Measurements from ENCODE around the gene MGRN1. TPM values are rescaled to one million over a fixed set of nuclear protein-coding genes. Genes with fewer than 3 reads are reported as not detected.

MGRN1 gene
- total and polyA plus RNA-seq, 2 donors (not counting 3 experiments of a cell fraction or from before 2014, with no cell fraction given) = 15.6 to 73.0 TPM

- Histone ChIP-seq H2AFZ (ENCODE audit: low read depth, low read length) (no peak overlapping the region), H3K27ac (ENCODE audit: insufficient read depth, low read depth, low read length) (no peak overlapping the region), H3K9ac (replicated peaks; ENCODE audit: extremely low read depth, insufficient read depth, low read length) (no peak overlapping the region), H3K9me1 (replicated peaks; ENCODE audit: control insufficient read depth, extremely low read depth, insufficient read depth, low read length) (no peaks in the 10 kb centered on the region), H3K79me2 (ENCODE audit: control insufficient read depth, insufficient read depth, low read length) (no peaks in the 10 kb centered on the region), H3K4me1 (ENCODE audit: control insufficient read depth, extremely low read depth, insufficient read depth, low read length) (no peaks in the 10 kb centered on the region), H4K20me1 (replicated peaks; ENCODE audit: control insufficient read depth, extremely low read depth, insufficient read depth, low read length) (no peaks in the 10 kb centered on the region), H3K36me3 (ENCODE audit: control insufficient read depth in 2 of 2, extremely low read depth in 1 of 2, insufficient read depth in 2 of 2, low read length in 2 of 2) (peaks cover 4 to 30% of the 10 kb centered on the region in 2 experiments), H3K4me3 (replicated peaks in 1 of 3; ENCODE audit: insufficient read depth in 1 of 3, low read depth in 1 of 3, low read length in 3 of 3) (no peak overlapping the region), H3K9me3 (replicated peaks; ENCODE audit: control insufficient read depth, insufficient read depth, low read length) (no peaks in the 10 kb centered on the region), H3K4me2 (ENCODE audit: insufficient read depth, low read length) (no peak overlapping the region), H3K27me3 (ENCODE audit: control insufficient read depth in 2 of 2, insufficient read depth in 2 of 2, low read length in 2 of 2) (no peaks in the 10 kb centered on the region)
- BruUV-seq (replicated peaks) = no TSS peak
- DNase-seq (ENCODE audit: low read depth, low spot score) = no peak
- dilution Hi-C loops (cut with MboI; ENCODE audit: extremely low pct_ligation_motif_present, low sequenced_read_pairs) (no loop called here), intact Hi-C loops (cut with micrococcal nuclease) (no loop called here)
- ChIA-PET CTCF (interaction anchor here (1.6 kb wide), 1 partner anchor 9 kb away, joined by 5 read pairs; no protein-coding TSS in a partner anchor), POLR2A (no interaction called here)
- TF ChIP-seq EZH2 (IDR thresholded peaks at IDR 0.05; ENCODE audit: borderline replicate concordance, low read depth, low read length, severe bottlenecking) (no peak), FOS (IDR thresholded peaks at IDR 0.05; ENCODE audit: borderline replicate concordance, insufficient read depth, low read length) (no peak)
- TF ChIP-seq, protein P1, sequence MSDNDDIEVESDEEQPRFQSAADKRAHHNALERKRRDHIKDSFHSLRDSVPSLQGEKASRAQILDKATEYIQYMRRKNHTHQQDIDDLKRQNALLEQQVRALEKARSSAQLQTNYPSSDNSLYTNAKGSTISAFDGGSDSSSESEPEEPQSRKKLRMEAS (IDR thresholded peaks at IDR 0.05; ENCODE audit: insufficient read depth, insufficient read length) = no peak
- no peak for FAIRE-seq
These were observed 35.0 kb downstream of the MGRN1 start for GRCh38 chr16:4659363-4660353.

DNA sequence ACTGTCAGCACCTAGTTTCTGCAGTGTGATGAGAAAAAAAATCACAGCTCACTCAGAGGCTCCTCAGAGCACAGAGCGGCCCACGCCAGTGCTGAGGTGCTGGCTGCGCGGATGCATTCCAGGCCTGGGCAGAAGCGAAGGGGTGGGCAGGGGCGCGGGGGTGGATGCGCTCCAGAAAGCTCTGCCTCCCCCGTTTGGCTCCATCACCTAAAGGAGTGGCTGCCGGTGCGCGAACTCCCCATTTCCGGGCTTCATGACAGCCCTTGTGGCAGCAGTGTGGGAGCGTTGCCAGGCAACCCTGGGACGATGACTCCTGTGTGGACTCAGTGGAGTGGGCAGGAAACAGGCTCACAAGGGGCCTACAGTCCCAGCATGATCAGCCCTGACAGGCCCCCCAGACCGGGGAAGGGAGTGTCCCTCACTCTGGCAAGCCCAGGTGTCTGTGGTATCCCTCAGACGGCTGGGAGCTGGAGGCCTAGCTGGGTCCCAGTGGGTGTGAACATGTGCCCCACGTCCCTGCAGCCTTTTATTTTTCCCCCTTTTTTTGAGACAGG, 35.9 kb downstream of the MGRN1 start:
- H2AFZ ChIP-seq (ENCODE audit: low read depth, low read length) = no peak overlapping the region
- H3K9me1 ChIP-seq (replicated peaks; ENCODE audit: control insufficient read depth, extremely low read depth, insufficient read depth, low read length) = no peaks in the 10 kb centered on the region
- H3K4me3 ChIP-seq (replicated peaks in 1 of 3; ENCODE audit: insufficient read depth in 1 of 3, low read depth in 1 of 3, low read length in 3 of 3) = no peak overlapping the region
- FAIRE-seq (peak; percentile 28), DNase-seq (ENCODE audit: low read depth, low spot score) (peak; percentile 19)
- ChIA-PET POLR2A (no interaction called here), CTCF (no interaction called here)
- intact Hi-C loops (cut with micrococcal nuclease) = no loop called here
- no peak for TF ChIP-seq POLR2A (IDR thresholded peaks at IDR 0.05; ENCODE audit: low read depth, low read length)
- TF ChIP-seq GATA2 (IDR thresholded peaks at IDR 0.05; ENCODE audit: insufficient read depth, insufficient read length, low read depth, low read length) = no peak
- no peak for TF ChIP-seq MYC (IDR thresholded peaks at IDR 0.05; ENCODE audit: low read depth, low read length)
- TF ChIP-seq, protein P2, sequence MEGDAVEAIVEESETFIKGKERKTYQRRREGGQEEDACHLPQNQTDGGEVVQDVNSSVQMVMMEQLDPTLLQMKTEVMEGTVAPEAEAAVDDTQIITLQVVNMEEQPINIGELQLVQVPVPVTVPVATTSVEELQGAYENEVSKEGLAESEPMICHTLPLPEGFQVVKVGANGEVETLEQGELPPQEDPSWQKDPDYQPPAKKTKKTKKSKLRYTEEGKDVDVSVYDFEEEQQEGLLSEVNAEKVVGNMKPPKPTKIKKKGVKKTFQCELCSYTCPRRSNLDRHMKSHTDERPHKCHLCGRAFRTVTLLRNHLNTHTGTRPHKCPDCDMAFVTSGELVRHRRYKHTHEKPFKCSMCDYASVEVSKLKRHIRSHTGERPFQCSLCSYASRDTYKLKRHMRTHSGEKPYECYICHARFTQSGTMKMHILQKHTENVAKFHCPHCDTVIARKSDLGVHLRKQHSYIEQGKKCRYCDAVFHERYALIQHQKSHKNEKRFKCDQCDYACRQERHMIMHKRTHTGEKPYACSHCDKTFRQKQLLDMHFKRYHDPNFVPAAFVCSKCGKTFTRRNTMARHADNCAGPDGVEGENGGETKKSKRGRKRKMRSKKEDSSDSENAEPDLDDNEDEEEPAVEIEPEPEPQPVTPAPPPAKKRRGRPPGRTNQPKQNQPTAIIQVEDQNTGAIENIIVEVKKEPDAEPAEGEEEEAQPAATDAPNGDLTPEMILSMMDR (IDR thresholded peaks at IDR 0.05; ENCODE audit: extremely low read depth in 1 of 2, insufficient read depth in 1 of 2, low read depth in 1 of 2, low read length in 2 of 2) = no peak
- no peak for TF ChIP-seq EZH2 (IDR thresholded peaks at IDR 0.05; ENCODE audit: borderline replicate concordance, low read depth, low read length, severe bottlenecking)
- TF ChIP-seq JUN (IDR thresholded peaks at IDR 0.05; ENCODE audit: borderline replicate concordance, insufficient read depth, insufficient read length, low read depth) = no peak
- TF ChIP-seq FOS (IDR thresholded peaks at IDR 0.05; ENCODE audit: borderline replicate concordance, insufficient read depth, low read length) = no peak
- TF ChIP-seq, protein P1 (IDR thresholded peaks at IDR 0.05; ENCODE audit: insufficient read depth, insufficient read length) = no peak
- no peak for TF ChIP-seq POLR2AphosphoS5 (IDR thresholded peaks at IDR 0.05; ENCODE audit: insufficient read depth, low read depth, low read length)
- dilution Hi-C loops (cut with MboI; ENCODE audit: extremely low pct_ligation_motif_present, low sequenced_read_pairs) = no loop called here
- no peaks in the 10 kb centered on the region for H3K27me3 ChIP-seq (ENCODE audit: control insufficient read depth in 2 of 2, insufficient read depth in 2 of 2, low read length in 2 of 2)
- no peak overlapping the region for H3K9ac ChIP-seq (replicated peaks; ENCODE audit: extremely low read depth, insufficient read depth, low read length)
- H3K36me3 ChIP-seq (ENCODE audit: control insufficient read depth in 2 of 2, extremely low read depth in 1 of 2, insufficient read depth in 2 of 2, low read length in 2 of 2) = peaks cover 4 to 26% of the 10 kb centered on the region in 2 experiments
- H3K4me2 ChIP-seq (ENCODE audit: insufficient read depth, low read length) = no peak overlapping the region
- no peak overlapping the region for H3K27ac ChIP-seq (ENCODE audit: insufficient read depth, low read depth, low read length)
- no peaks in the 10 kb centered on the region for H3K9me3 ChIP-seq (replicated peaks; ENCODE audit: control insufficient read depth, insufficient read depth, low read length)
- H4K20me1 ChIP-seq (replicated peaks; ENCODE audit: control insufficient read depth, extremely low read depth, insufficient read depth, low read length) = no peaks in the 10 kb centered on the region
- BruUV-seq (replicated peaks) = no TSS peak
- no peaks in the 10 kb centered on the region for H3K79me2 ChIP-seq (ENCODE audit: control insufficient read depth, insufficient read depth, low read length)
- no peaks in the 10 kb centered on the region for H3K4me1 ChIP-seq (ENCODE audit: control insufficient read depth, extremely low read depth, insufficient read depth, low read length)

Data from endothelial cell of umbilical vein (primary cell).